ENCODE measurements around the gene C14orf93. TPM values are rescaled to one million over a fixed set of nuclear protein-coding genes. Genes with fewer than 3 reads are reported as not detected.

Gene C14orf93
- total RNA-seq, result 10 to 100 TPM in 1 of 2 experiments, 1 to 10 TPM in 1; 9.3 to 10.8 TPM

DNA sequence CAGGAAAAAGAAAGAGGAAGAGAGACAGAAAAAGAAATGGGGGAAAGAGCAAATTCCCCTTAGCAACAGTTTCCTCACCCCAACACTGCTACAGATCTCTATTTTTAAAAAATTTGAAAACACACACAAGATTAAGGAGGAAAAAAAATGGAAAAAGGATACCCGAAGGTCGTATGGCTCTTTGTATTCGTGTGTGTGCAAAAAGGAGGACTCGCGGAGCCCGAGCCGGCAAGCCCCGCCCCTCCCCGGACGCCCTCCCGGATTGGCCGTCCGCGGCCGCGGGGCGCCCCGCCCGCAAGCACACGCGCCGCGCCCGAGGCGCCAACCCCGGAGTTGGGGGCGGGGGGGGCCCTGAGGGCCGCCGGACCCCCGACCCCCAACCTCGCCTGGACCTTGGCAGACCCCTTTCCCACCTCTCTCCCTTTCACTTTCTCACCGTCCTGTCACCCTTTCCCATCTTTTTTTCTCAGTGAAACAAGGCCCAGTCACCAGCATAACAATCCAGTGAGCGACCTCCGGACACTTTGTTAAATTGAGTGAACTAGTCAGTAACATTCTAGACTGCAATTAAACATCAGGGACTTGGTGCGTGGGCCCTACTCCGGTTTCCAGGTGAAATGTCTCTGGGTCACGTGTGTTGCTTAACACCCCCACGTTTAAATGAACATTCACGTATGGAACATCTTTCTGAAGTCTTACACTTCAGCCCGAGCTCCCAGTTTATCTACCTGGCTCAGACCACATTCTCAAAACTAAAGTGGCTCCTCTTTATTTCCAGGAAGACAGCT, at the start of gene C14orf93:
C14orf93 (minus strand) TSS at position 205 of the 788 bp plus-strand sequence. CDS start 11,120 bp downstream, outside the sequence.

GRCh38 chr14:23056956-23057756, 47.2 kb upstream of the C14orf93 start, which contains the start of gene CDH24:
CDH24 (minus strand) TSS chr14:23057520; CDS start chr14:23055733, 1,787 bp downstream.

GRCh38 chr14:23042162-23042965, 32.4 kb upstream of the C14orf93 start, which contains the start of gene PSMB11:
PSMB11 (plus strand) TSS chr14:23042212; CDS start chr14:23042226, 14 bp downstream.

GRCh38 chr14:23034498-23035302, 24.8 kb upstream of the C14orf93 start, which contains the start of gene PSMB5:
PSMB5 (minus strand) TSS chr14:23034900; CDS start chr14:23034881, 19 bp downstream.

GRCh38 chr14:22982477-22983245, 27.3 kb downstream of the C14orf93 start, which contains the start of gene AJUBA:
AJUBA (minus strand) TSS chr14:22982551; CDS start chr14:22982266, 285 bp downstream.

Other genes starting within 250 kb of the C14orf93 start
- gene OXA1L, start 243.5 kb downstream of the C14orf93 start, total RNA-seq, result 100 to 1,000 TPM; 140 to 144 TPM
- under 1 TPM; 0.43 to 0.70 TPM for gene SLC7A7, start 194.7 kb downstream of the C14orf93 start, total RNA-seq
- 100 to 1,000 TPM in 1 of 2 experiments, 10 to 100 TPM in 1; 92.2 to 100 TPM for gene MRPL52, start 180.3 kb downstream of the C14orf93 start, total RNA-seq
- gene MMP14, start 173.6 kb downstream of the C14orf93 start, total RNA-seq, result 1 to 10 TPM in 1 of 2 experiments, under 1 TPM in 1; 0.99 to 2.0 TPM
- 10 to 100 TPM; 69.7 to 72.4 TPM for gene LRP10, start 138.4 kb downstream of the C14orf93 start, total RNA-seq
- 1 to 10 TPM; 1.1 to 1.2 TPM for gene REM2, start 126.9 kb downstream of the C14orf93 start, total RNA-seq
- gene RBM23, start 91.0 kb downstream of the C14orf93 start, total RNA-seq, result 10 to 100 TPM; 76.4 to 76.6 TPM
- 10 to 100 TPM; 42.9 to 59.5 TPM for gene PRMT5, start 80.8 kb downstream of the C14orf93 start, total RNA-seq
- 10 to 100 TPM; 62.7 to 67.4 TPM for gene HAUS4, start 53.1 kb downstream of the C14orf93 start, total RNA-seq
- gene AJUBA, start 27.6 kb downstream of the C14orf93 start, total RNA-seq, result 1 to 10 TPM in 1 of 2 experiments, under 1 TPM in 1; 0.96 to 1.4 TPM
- 10 to 100 TPM; 45.6 to 46.8 TPM for gene PSMB5, start 24.8 kb upstream of the C14orf93 start, total RNA-seq
- not detected for gene PSMB11, start 32.1 kb upstream of the C14orf93 start, total RNA-seq
- 1 to 10 TPM; 2.3 to 2.5 TPM for gene CDH24, start 47.4 kb upstream of the C14orf93 start, total RNA-seq
- 100 to 1,000 TPM; 189 to 193 TPM for gene ACIN1, start 85.0 kb upstream of the C14orf93 start, total RNA-seq
- gene C14orf119, start 85.4 kb upstream of the C14orf93 start, total RNA-seq, result 10 to 100 TPM; 45.2 to 50.7 TPM
- not detected for gene CIROP, start 94.8 kb upstream of the C14orf93 start, total RNA-seq
- gene CEBPE, start 109.1 kb upstream of the C14orf93 start, total RNA-seq, result 1 to 10 TPM in 1 of 2 experiments, under 1 TPM in 1; 0.96 to 1.0 TPM
- under 1 TPM; 0.22 to 0.40 TPM for gene SLC7A8, start 173.5 kb upstream of the C14orf93 start, total RNA-seq
- gene RNF212B, start 227.8 kb upstream of the C14orf93 start, total RNA-seq, result not detected